GM12891 (cell line): ENCODE data around the gene ABCA12.

ENCODE experiments used
- POLR2A ChIP-seq: IDR thresholded peaks from 2 replicates; pipeline ENCODE4 v1.6.1; 2011; ENCODE audit warnings: low read depth, low read length, control low read depth
- POLR2AphosphoS5 ChIP-seq: IDR thresholded peaks from 2 replicates; pipeline ENCODE4 v1.6.1; 2011; ENCODE audit warnings: low read depth, low read length, control low read depth

GRCh38 chr2:215038421-215038820 is 100.0 kb downstream of the ABCA12 start:
- no peak for TF ChIP-seq POLR2AphosphoS5
- TF ChIP-seq POLR2A: no peak
